GM23248 (cell line): ENCODE measurements around the gene MAP3K6. TPM values are rescaled to one million over a fixed set of nuclear protein-coding genes. Genes with fewer than 3 reads are reported as not detected.

Experiments
- DNase-seq: peaks from one replicate; pipeline ENCODE4 v3.0.0-alpha.2; 2015
- H2AFZ ChIP-seq: fragments of 200-600 bp; sonication (generic); 2 replicates; pipeline ENCODE4 v1.6.1; 2016; ENCODE audit warnings: antibody characterized with exemption
- H3F3A ChIP-seq: fragments of 200-600 bp; sonication (generic); 2 replicates; pipeline ENCODE4 v1.6.1; 2016; ENCODE audit warnings: mild to moderate bottlenecking, antibody characterized with exemption, mixed run types; ENCODE audit not compliant: insufficient read depth
- H3K27ac ChIP-seq: fragments of 200-600 bp; sonication (generic); 2 replicates; pipeline ENCODE4 v1.5.1; 2016; ENCODE audit warnings: mild to moderate bottlenecking
- H3K27me3 ChIP-seq: fragments of 200-600 bp; sonication (generic); replicated peaks from 2 replicates; pipeline ENCODE4 v1.6.1; 2016; ENCODE audit warnings: mild to moderate bottlenecking; ENCODE audit not compliant: insufficient read depth
- H3K36me3 ChIP-seq: fragments of 200-600 bp; sonication (generic); 2 replicates; pipeline ENCODE4 v1.6.1; 2016; ENCODE audit warnings: low read depth, mild to moderate bottlenecking
- H3K4me1 ChIP-seq: fragments of 200-600 bp; sonication (generic); 2 replicates; pipeline ENCODE4 v1.6.1; 2016; ENCODE audit warnings: mild to moderate bottlenecking; ENCODE audit not compliant: insufficient read depth
- H3K4me2 ChIP-seq: fragments of 200-600 bp; sonication (generic); one replicate; pipeline ENCODE4 v1.6.1; 2016; ENCODE audit warnings: mild to moderate bottlenecking; ENCODE audit not compliant: unreplicated experiment
- H3K4me3 ChIP-seq: fragments of 200-600 bp; sonication (generic); 2 replicates; pipeline ENCODE4 v1.5.1; 2016; ENCODE audit warnings: mild to moderate bottlenecking
- H3K79me2 ChIP-seq: fragments of 200-600 bp; sonication (generic); 2 replicates; pipeline ENCODE4 v1.6.1; 2016; ENCODE audit warnings: mild to moderate bottlenecking; ENCODE audit not compliant: insufficient read depth
- H3K9ac ChIP-seq: fragments of 200-600 bp; sonication (generic); 2 replicates; pipeline ENCODE4 v1.6.1; 2016; ENCODE audit warnings: mild to moderate bottlenecking
- H3K9me2 ChIP-seq: fragments of 200-600 bp; sonication (generic); 2 replicates; pipeline ENCODE4 v1.6.1; 2016; ENCODE audit warnings: mixed run types, mild to moderate bottlenecking, moderate library complexity; ENCODE audit not compliant: insufficient read depth
- H3K9me3 ChIP-seq: fragments of 200-600 bp; sonication (generic); one replicate; pipeline ENCODE4 v1.6.1; 2017; ENCODE audit warnings: low read depth
- H4K20me1 ChIP-seq: fragments of 200-600 bp; sonication (generic); 2 replicates; pipeline ENCODE4 v1.6.0; 2016; ENCODE audit not compliant: insufficient read depth
- EZH2 ChIP-seq: fragments of 200-600 bp; sonication (generic); IDR thresholded peaks from 2 replicates; pipeline ENCODE4 v1.6.1; 2018; ENCODE audit warnings: antibody characterized with exemption, mild to moderate bottlenecking; ENCODE audit not compliant: insufficient read depth, poor library complexity, severe bottlenecking
- EZH2phosphoT487 ChIP-seq: fragments of 200-600 bp; sonication (generic); IDR thresholded peaks from 2 replicates; pipeline ENCODE4 v1.6.1; 2018; ENCODE audit warnings: antibody characterized with exemption, moderate library complexity, mild to moderate bottlenecking, low read depth; ENCODE audit not compliant: insufficient read depth
- WGBS, 2 experiments: methylation state at CpG; one replicate each; pipeline ENCODE4 v1.1.6; 2015 to 2017; ENCODE audit warnings: low lambda C conversion rate in 2 of 2, low coverage in 1 of 2; ENCODE audit errors: missing lambda C conversion rate in 2 of 2; 5-methylcytosine and 5-hydroxymethylcytosine counted together
- in situ Hi-C: fragments of 300-500 bp; cut with MboI; formaldehyde crosslinking; loops from 2 replicates; pipeline ENCODE4 v1.15.0; 2020
- polyA plus RNA-seq: library from polyadenylated mRNA; unstranded; fragments of >200 nt; fragmentation: Nextera tagmentation; extraction: Ambion mirVana; gene quantifications from 2 replicates; pipeline ENCODE4 v1.2.1, GENCODE V29; 2016
- total RNA-seq: library from RNA; depleted of rRNA; stranded (reverse); fragments of >200 nt; shearing (Covaris generic); gene quantifications from 2 replicates; pipeline ENCODE4 v1.2.3, GENCODE V29; 2014

MAP3K6 gene
- total and polyA plus RNA-seq, 2 experiments from 2014 or later: 13.7 to 40.3 TPM

GRCh38 chr1:27372022-27372807 is 5.5 kb upstream of the MAP3K6 start:
- Histone ChIP-seq H3K4me3 (no peak overlapping the region), H3K27me3 (no peaks in the 10 kb centered on the region), H3K9me3 (no peaks in the 10 kb centered on the region), H3K27ac (no peak overlapping the region), H3K9ac (no peak overlapping the region), H3K4me1 (peaks cover 5% of the 10 kb centered on the region), H3K79me2 (no peaks in the 10 kb centered on the region), H4K20me1 (no peaks in the 10 kb centered on the region), H3K36me3 (no peaks in the 10 kb centered on the region), H3K4me2 (no peak overlapping the region), H2AFZ (no peak overlapping the region), H3K9me2 (no peaks in the 10 kb centered on the region), H3F3A (no peaks in the 10 kb centered on the region)
- TF ChIP-seq EZH2 (no peak), EZH2phosphoT487 (no peak)
- 82 to 86% methylated on average over 19 of the region's 19 CpGs for WGBS, 2 experiments
- in situ Hi-C loops: no loop called here
- DNase-seq: no peak

DNA sequence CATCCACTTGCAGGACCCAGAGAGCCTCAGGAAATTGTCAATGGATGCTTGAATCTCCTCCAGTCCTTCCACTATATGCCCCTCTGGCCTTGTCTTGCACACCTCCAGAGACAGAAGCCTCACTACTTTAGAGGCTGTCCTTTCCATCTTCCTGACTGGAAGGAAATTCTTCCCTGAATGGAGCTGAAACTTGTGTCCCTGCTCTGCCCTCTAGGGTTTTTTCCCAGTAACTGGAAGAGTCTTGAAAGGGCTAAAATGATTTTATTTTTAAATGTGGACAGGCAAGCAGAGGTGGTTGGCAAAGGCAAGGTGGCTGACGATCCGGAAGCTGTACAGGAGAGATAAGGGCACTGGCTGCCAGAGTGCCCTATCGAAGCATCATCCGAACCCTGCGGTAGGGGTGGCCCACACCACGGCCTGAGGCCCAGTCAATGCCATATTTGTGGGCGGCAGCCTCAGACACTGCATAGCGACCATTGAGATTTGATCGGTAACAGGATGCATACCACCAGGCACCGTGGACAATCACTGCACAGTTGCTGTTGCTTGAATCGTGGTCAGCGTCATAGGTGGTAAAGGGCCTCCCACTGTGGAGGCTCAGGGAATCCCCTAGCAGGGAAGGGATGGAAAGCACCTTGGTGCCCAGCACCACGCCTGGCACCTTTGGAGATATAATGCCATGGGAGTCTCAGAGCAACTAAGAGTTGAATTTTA is 2.3 kb upstream of the MAP3K6 start:
- peaks cover 15% of the 10 kb centered on the region for H3K4me1 ChIP-seq
- H4K20me1 ChIP-seq: no peaks in the 10 kb centered on the region
- WGBS, 2 experiments: 76 to 77% methylated on average over 13 of the region's 13 CpGs
- no peak overlapping the region for H3K4me2 ChIP-seq
- H3K79me2 ChIP-seq: peaks cover 11% of the 10 kb centered on the region
- TF ChIP-seq EZH2phosphoT487: no peak
- no peak overlapping the region for H3K4me3 ChIP-seq
- no peak overlapping the region for H2AFZ ChIP-seq
- H3K9me2 ChIP-seq: no peaks in the 10 kb centered on the region
- no peak overlapping the region for H3K9ac ChIP-seq
- H3F3A ChIP-seq: no peaks in the 10 kb centered on the region
- no peaks in the 10 kb centered on the region for H3K9me3 ChIP-seq
- no peaks in the 10 kb centered on the region for H3K27me3 ChIP-seq
- DNase-seq: peak; percentile 53
- no peaks in the 10 kb centered on the region for H3K36me3 ChIP-seq
- no peak overlapping the region for H3K27ac ChIP-seq
- in situ Hi-C loops: no loop called here

- H3K27ac ChIP-seq: peak overlapping the region; percentile 97
- 26 to 30% methylated on average over 8 of the region's 8 CpGs for WGBS, 2 experiments
Measured at GRCh38 chr1:27367160-27367650, 444 bp upstream of the MAP3K6 start.

GRCh38 chr1:27366113-27366410 is 699 bp downstream of the MAP3K6 start:
- Histone ChIP-seq H3F3A (no peaks in the 10 kb centered on the region), H3K4me2 (peak overlapping the region; percentile 88), H4K20me1 (no peaks in the 10 kb centered on the region), H3K36me3 (peaks cover 5% of the 10 kb centered on the region; the same call in 1 of the 2 replicates), H3K4me3 (peak overlapping the region; percentile 77), H2AFZ (peak overlapping the region; percentile 69), H3K9me2 (no peaks in the 10 kb centered on the region), H3K27me3 (no peaks in the 10 kb centered on the region), H3K27ac (peak overlapping the region; percentile 97), H3K4me1 (peaks cover 15% of the 10 kb centered on the region), H3K9me3 (no peaks in the 10 kb centered on the region), H3K9ac (peak overlapping the region; percentile 99), H3K79me2 (peaks cover 15% of the 10 kb centered on the region)
- TF ChIP-seq EZH2phosphoT487 (no peak), EZH2 (no peak)
- 1% methylated on average over 26 to 30 of the region's 30 CpGs for WGBS, 2 experiments
- DNase-seq: peak; percentile 86
- in situ Hi-C loops: no loop called here

More at GRCh38 chr1:27367160-27367650, 444 bp upstream of the MAP3K6 start:
- Histone ChIP-seq H3F3A (no peaks in the 10 kb centered on the region), H3K36me3 (no peaks in the 10 kb centered on the region; the same call in 1 of the 2 replicates), H4K20me1 (no peaks in the 10 kb centered on the region), H3K9me3 (no peaks in the 10 kb centered on the region), H3K27me3 (no peaks in the 10 kb centered on the region), H3K9me2 (no peaks in the 10 kb centered on the region), H3K9ac (peak overlapping the region; percentile 99), H3K4me2 (peak overlapping the region; percentile 85), H3K4me1 (peaks cover 15% of the 10 kb centered on the region), H2AFZ (peak overlapping the region; percentile 71), H3K4me3 (peak overlapping the region; percentile 77), H3K79me2 (peaks cover 15% of the 10 kb centered on the region)
- no peak for DNase-seq
- TF ChIP-seq EZH2: no peak
- TF ChIP-seq EZH2phosphoT487: no peak
- in situ Hi-C loops: no loop called here
